IMR-90 (cell line): ENCODE data around the gene ZNF212. TPM values are rescaled to one million over a fixed set of nuclear protein-coding genes. Genes with fewer than 3 reads are reported as not detected.
A peak's percentile ranks its signal among the peaks of the same experiment; 100 is the strongest.
"Not testable (repeated sequence)": the region's sequence is repeated elsewhere in the genome, so short reads cannot be mapped to it uniquely, and the experiment has no call there.

Experiments
- ATAC-seq: fragments of 200-7000 bp; cut with Tn5 transposase; 2 replicates; pipeline ENCODE4 v1.9.1; 2020; ENCODE audit warnings: low read depth, mild to moderate bottlenecking, moderate library complexity
- BruUV-seq: library from RNA; stranded (reverse); fragments of 400-500 nt; replicated peaks from 2 replicates; lab custom pipeline; 2021; lab: Mats Ljungman, UMichigan
- CTCF ChIA-PET: fragments of 300-600 bp; formaldehyde crosslinking; extraction: SDS; loops from one replicate; lab custom pipeline; 2021; ENCODE audit warnings: antibody characterized with exemption; lab: Yijun Ruan, JAX
- POLR2A ChIA-PET: fragments of 300-600 bp; sonication (Branson Sonifier 250); formaldehyde crosslinking; loops from one replicate; lab custom pipeline; 2022; ENCODE audit warnings: antibody characterized with exemption; ENCODE audit not compliant: unreplicated experiment; lab: Charles Lee
- DNase-seq: peaks from one replicate; pipeline ENCODE4 v3.0.0; 2013
- H2AFZ ChIP-seq: replicated peaks from 2 replicates; pipeline ENCODE3; 2013; ENCODE audit warnings: low read length, mild to moderate bottlenecking; ENCODE audit not compliant: poor library complexity
- H2AK5ac ChIP-seq: 2 replicates; pipeline ENCODE4 v1.6.1; 2013; ENCODE audit warnings: low read depth, low read length, inconsistent platforms
- H2AK9ac ChIP-seq: replicated peaks from 2 replicates; pipeline ENCODE3; 2013; ENCODE audit warnings: mild to moderate bottlenecking, low read depth, low read length, moderate library complexity; ENCODE audit not compliant: poor library complexity
- H2BK120ac ChIP-seq: 2 replicates; pipeline ENCODE4 v1.6.1; 2013; ENCODE audit warnings: low read depth, low read length, inconsistent platforms
- H2BK15ac ChIP-seq: 3 replicates; pipeline ENCODE4 v1.6.1; 2013; ENCODE audit warnings: low read depth, low read length, inconsistent platforms
- H2BK20ac ChIP-seq: 2 replicates; pipeline ENCODE4 v1.6.1; 2013; ENCODE audit warnings: low read depth, mild to moderate bottlenecking, inconsistent platforms, low read length, moderate library complexity
- H2BK5ac ChIP-seq: 2 replicates; pipeline ENCODE4 v1.6.1; 2013; ENCODE audit warnings: mild to moderate bottlenecking, low read depth, low read length, inconsistent platforms; ENCODE audit not compliant: poor library complexity, severe bottlenecking
- H3K14ac ChIP-seq: replicated peaks from 2 replicates; pipeline ENCODE4 v1.6.1; 2013; ENCODE audit warnings: low read depth, low read length, inconsistent platforms
- H3K18ac ChIP-seq: 2 replicates; pipeline ENCODE4 v1.6.1; 2013; ENCODE audit warnings: low read depth, low read length, control low read depth
- H3K23ac ChIP-seq: 2 replicates; pipeline ENCODE4 v1.6.1; 2013; ENCODE audit warnings: low read depth, low read length, inconsistent platforms
- H3K27ac ChIP-seq: 2 replicates; pipeline ENCODE4 v1.5.1; 2013; ENCODE audit warnings: mild to moderate bottlenecking, control low read depth, low read length; ENCODE audit not compliant: insufficient read depth
- H3K27me3 ChIP-seq: 2 replicates; pipeline ENCODE4 v1.6.1; 2013; ENCODE audit warnings: low read length; ENCODE audit not compliant: control insufficient read depth, insufficient read depth
- H3K36me3 ChIP-seq: 2 replicates; pipeline ENCODE4 v1.6.1; 2013; ENCODE audit warnings: low read length, mixed read lengths; ENCODE audit not compliant: control insufficient read depth, insufficient read depth
- H3K4ac ChIP-seq: 2 replicates; pipeline ENCODE4 v1.6.1; 2013; ENCODE audit warnings: low read depth, low read length, inconsistent platforms
- H3K4me1 ChIP-seq: 2 replicates; pipeline ENCODE4 v1.6.1; 2013; ENCODE audit warnings: low read length, mixed read lengths; ENCODE audit not compliant: control insufficient read depth, insufficient read depth
- H3K4me2 ChIP-seq: 2 replicates; pipeline ENCODE4 v1.6.1; 2013; ENCODE audit warnings: low read depth, mild to moderate bottlenecking, control low read depth, low read length, moderate library complexity
- H3K4me3 ChIP-seq: 2 replicates; pipeline ENCODE4 v1.5.1; 2013; ENCODE audit warnings: low read depth, mild to moderate bottlenecking, control low read depth, low read length, moderate library complexity; ENCODE audit not compliant: insufficient read depth
- H3K56ac ChIP-seq: 2 replicates; pipeline ENCODE4 v1.6.1; 2013; ENCODE audit warnings: low read length, inconsistent platforms; ENCODE audit not compliant: insufficient read depth; ENCODE audit errors: extremely low read depth
- H3K79me1 ChIP-seq, 2 experiments: 2 replicates each; pipeline ENCODE4 v1.6.1; 2013; ENCODE audit warnings: low read length in 2 of 2, inconsistent platforms in 1 of 2, low read depth in 1 of 2
- H3K9ac ChIP-seq: 2 replicates; pipeline ENCODE4 v1.6.1; 2013; ENCODE audit warnings: low read depth, low read length, control low read depth
- H3K9me1 ChIP-seq: 2 replicates; pipeline ENCODE4 v1.6.1; 2013; ENCODE audit warnings: low read length, inconsistent platforms; ENCODE audit not compliant: insufficient read depth
- H3K9me3 ChIP-seq: 2 replicates; pipeline ENCODE4 v1.6.1; 2013; ENCODE audit warnings: low read length; ENCODE audit not compliant: control insufficient read depth, insufficient read depth
- H4K20me1 ChIP-seq: 2 replicates; pipeline ENCODE4 v1.6.1; 2013; ENCODE audit warnings: low read length, inconsistent platforms; ENCODE audit not compliant: insufficient read depth
- H4K5ac ChIP-seq: 2 replicates; pipeline ENCODE4 v1.6.1; 2013; ENCODE audit warnings: mild to moderate bottlenecking, low read depth, low read length, control low read depth
- H4K8ac ChIP-seq, 2 experiments: 2 replicates each; pipeline ENCODE4 v1.6.1; 2013; ENCODE audit warnings: low read depth in 2 of 2, low read length in 2 of 2, control low read depth in 1 of 2, inconsistent platforms in 1 of 2
- H4K91ac ChIP-seq: 2 replicates; pipeline ENCODE4 v1.6.1; 2013; ENCODE audit warnings: low read depth, low read length, inconsistent platforms; ENCODE audit not compliant: insufficient read depth
- CEBPB ChIP-seq: IDR thresholded peaks from 2 replicates; pipeline ENCODE4 v1.6.1; 2012; ENCODE audit warnings: low read depth, low read length, improper control_type of control experiment
- FOS ChIP-seq: fragments of 150-350 bp; IDR thresholded peaks from 2 replicates; pipeline ENCODE4 v1.6.1; 2016; ENCODE audit warnings: low read depth, low read length
- MAFK ChIP-seq: IDR thresholded peaks from 2 replicates; pipeline ENCODE4 v1.6.1; 2012; ENCODE audit warnings: low read depth, low read length, improper control_type of control experiment
- MAZ ChIP-seq: IDR thresholded peaks from 2 replicates; pipeline ENCODE4 v1.6.1; 2012; ENCODE audit warnings: low read depth, mild to moderate bottlenecking, low read length, improper control_type of control experiment, moderate library complexity, borderline replicate concordance
- NFE2L2 ChIP-seq: fragments of 150-350 bp; IDR thresholded peaks from 2 replicates; pipeline ENCODE4 v1.6.1; 2016; ENCODE audit warnings: low read depth, mild to moderate bottlenecking, low read length
- RAD21 ChIP-seq: IDR thresholded peaks from 2 replicates; pipeline ENCODE4 v1.6.1; 2012; ENCODE audit warnings: low read length, improper control_type of control experiment
- RFX5 ChIP-seq: IDR thresholded peaks from 2 replicates; pipeline ENCODE4 v1.8.0; 2012; ENCODE audit warnings: low read depth, mild to moderate bottlenecking, low read length, moderate library complexity
- WGBS, 2 experiments: methylation state at CpG; one replicate each; pipeline versions ENCODE4 v1.1.5 to v1.1.7; 2013; ENCODE audit warnings: missing lambda C conversion rate in 2 of 2; ENCODE audit not compliant: insufficient read length in 1 of 2; ENCODE audit errors: extremely low coverage in 2 of 2; 5-methylcytosine and 5-hydroxymethylcytosine counted together
- dilution Hi-C: fragments of 300-500 bp; cut with HindIII; formaldehyde crosslinking; loops from one replicate; pipeline ENCODE4 v1.14.3; 2018; ENCODE audit warnings: low sequenced_read_pairs; ENCODE audit not compliant: unreplicated experiment
- in situ Hi-C: fragments of 300-500 bp; cut with MboI; formaldehyde crosslinking; loops from 3 replicates; pipeline ENCODE4 v1.14.3; 2019; ENCODE audit warnings: low sequenced_read_pairs, inconsistent platforms, mixed read lengths
- intact Hi-C: fragments of 100-400 bp; cut with micrococcal nuclease; formaldehyde crosslinking; loops from 2 replicates; pipeline ENCODE4 v1.10.0; 2022
- polyA plus RNA-seq, 3 experiments: library from polyadenylated mRNA; depleted of rRNA; stranded (reverse); fragments of >200 nt; gene quantifications; 2 replicates each; pipeline ENCODE4 v1.2.3, GENCODE V29; 2012; ENCODE audit warnings: low replicate concordance in 1 of 3
- total RNA-seq: library from RNA; depleted of rRNA; stranded (reverse); fragments of >200 nt; gene quantifications from 2 replicates; pipeline ENCODE4 v1.2.3, GENCODE V29; 2012

Gene ZNF212
- total and polyA plus RNA-seq, 2 of the 4 experiments (the other 2 are of a cell fraction): 3.8 to 5.1 TPM

DNA sequence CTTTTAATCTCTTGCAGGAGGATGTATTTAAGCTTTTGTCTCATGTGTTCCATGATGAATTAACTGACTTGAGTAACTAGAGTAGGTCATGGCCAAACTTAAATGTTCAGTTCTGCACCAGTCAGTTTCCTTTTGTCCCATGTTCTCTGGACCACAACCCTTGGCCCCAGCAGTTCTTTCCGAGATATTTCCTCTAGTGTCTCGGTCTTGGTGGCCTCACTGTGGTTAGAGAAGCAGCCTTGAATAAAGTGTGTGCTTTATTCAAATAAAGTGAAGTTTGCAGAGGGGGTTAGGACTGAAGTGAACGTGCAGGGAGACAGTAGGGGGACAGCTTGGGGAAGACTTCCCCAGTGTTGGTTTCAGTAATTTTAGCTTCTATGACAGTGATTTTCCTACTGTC, 9.3 kb downstream of the ZNF212 start:
- Histone ChIP-seq H3K4me1 (peaks cover 7% of the 10 kb centered on the region), H3K56ac (no peak overlapping the region), H3K18ac (no peak overlapping the region), H3K27me3 (no peaks in the 10 kb centered on the region), H4K91ac (no peak overlapping the region), H4K5ac (no peak overlapping the region), H3K14ac (no peak overlapping the region), H4K8ac (no peak overlapping the region), H2BK120ac (no peak overlapping the region), H2AK9ac (no peak overlapping the region), H2AFZ (no peak overlapping the region), H3K4ac (no peak overlapping the region), H2AK5ac (peak overlapping the region; percentile 23; the same call in 1 of the 2 replicates), H4K20me1 (peaks cover 11% of the 10 kb centered on the region; the same call in 1 of the 2 replicates), H2BK15ac (no peak overlapping the region), H3K27ac (no peak overlapping the region), H2BK5ac (no peak overlapping the region), H3K9ac (no peak overlapping the region), H3K9me1 (peaks cover 12% of the 10 kb centered on the region; the same call in 1 of the 2 replicates), H3K23ac (no peak overlapping the region), H3K4me3 (no peak overlapping the region), H3K9me3 (no peaks in the 10 kb centered on the region), H3K4me2 (peak overlapping the region; percentile 40; the same call in 1 of the 2 replicates), H2BK20ac (no peak overlapping the region), H3K79me1 (peaks cover 18 to 43% of the 10 kb centered on the region in 2 experiments; a peak in 3 of 4 replicates), H3K36me3 (peaks cover 23% of the 10 kb centered on the region)
- in situ Hi-C loops (no loop called here), dilution Hi-C loops (no loop called here), intact Hi-C loops (loop anchor here (1.0 kb wide), 1 partner anchor 12 kb away; no protein-coding TSS in a partner anchor)
- TF ChIP-seq RAD21 (no peak), NFE2L2 (no peak), CEBPB (no peak), RFX5 (no peak), MAZ (no peak), FOS (no peak), MAFK (no peak)
- POLR2A ChIA-PET: no interaction called here
- ATAC-seq (peak; percentile 18), DNase-seq (no peak)
- no TSS peak for BruUV-seq
- WGBS, 2 experiments: no CpG with 5 or more reads among the region's 3 CpGs
- CTCF ChIA-PET: interaction anchor here (2.0 kb wide), 1 partner anchor 13 kb away, joined by 8 read pairs; the partner anchor contains the start of gene ZNF783

DNA sequence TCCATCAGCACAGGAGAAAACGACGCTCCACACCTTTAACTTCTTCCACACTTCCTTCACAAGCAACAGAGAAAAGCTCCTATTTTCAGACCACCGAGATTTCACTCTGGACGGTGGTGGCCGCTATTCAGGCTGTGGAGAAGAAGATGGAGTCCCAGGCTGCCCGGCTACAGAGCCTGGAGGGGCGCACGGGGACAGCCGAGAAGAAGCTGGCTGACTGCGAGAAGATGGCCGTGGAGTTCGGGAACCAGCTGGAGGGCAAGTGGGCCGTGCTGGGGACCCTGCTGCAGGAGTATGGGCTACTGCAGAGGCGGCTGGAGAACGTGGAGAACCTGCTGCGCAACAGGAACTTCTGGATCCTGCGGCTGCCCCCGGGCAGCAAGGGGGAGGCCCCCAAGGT, 10.7 kb downstream of the ZNF212 start:
- H2BK120ac ChIP-seq, H4K8ac ChIP-seq, H2BK15ac ChIP-seq, ATAC-seq, POLR2A ChIA-PET, H2AK9ac ChIP-seq, H3K9me3 ChIP-seq, H4K5ac ChIP-seq, H4K91ac ChIP-seq, H3K18ac ChIP-seq, intact Hi-C loops, H3K14ac ChIP-seq, H3K4me2 ChIP-seq, DNase-seq, H3K27me3 ChIP-seq, H3K27ac ChIP-seq, H3K4me3 ChIP-seq, H3K23ac ChIP-seq, BruUV-seq, H3K4me1 ChIP-seq, H3K9ac ChIP-seq, dilution Hi-C loops, in situ Hi-C loops, H2BK20ac ChIP-seq, H3K56ac ChIP-seq, H2AFZ ChIP-seq, H3K4ac ChIP-seq, H2AK5ac ChIP-seq, H2BK5ac ChIP-seq, CTCF ChIA-PET: not testable (repeated sequence)
- peaks cover 12% of the 10 kb centered on the region; the same call in 1 of the 2 replicates for H3K9me1 ChIP-seq
- peaks cover 11% of the 10 kb centered on the region; the same call in 1 of the 2 replicates for H4K20me1 ChIP-seq
- WGBS, 2 experiments: 97% methylated on average over 14 of the region's 18 CpGs; no CpG with 5 or more reads in 1 of the 2 experiments
- peaks cover 15 to 36% of the 10 kb centered on the region in 2 experiments; a peak in 3 of 4 replicates for H3K79me1 ChIP-seq
- peaks cover 33% of the 10 kb centered on the region for H3K36me3 ChIP-seq
